ENCODE data around the gene TSPAN5. TPM values are rescaled to one million over a fixed set of nuclear protein-coding genes. Genes with fewer than 3 reads are reported as not detected.

TSPAN5 gene
- polyA plus RNA-seq, 1 donor from 2014 or later = 18.8 TPM

- TF ChIP-seq POLR2AphosphoS5 (IDR thresholded peaks at IDR 0.05) (no peak), RAD21 (conservative IDR thresholded peaks at IDR 0.05) (no peak), EP300 (conservative IDR thresholded peaks at IDR 0.05; ENCODE audit: poor library complexity, severe bottlenecking) (no peak), TAF1 (IDR thresholded peaks at IDR 0.05; ENCODE audit: low read depth) (no peak), EZH2 (IDR thresholded peaks at IDR 0.05; ENCODE audit: borderline replicate concordance, insufficient read depth, low read length, poor library complexity, severe bottlenecking) (no peak), MXI1 (conservative IDR thresholded peaks at IDR 0.05; ENCODE audit: poor library complexity, severe bottlenecking) (no peak), SMC3 (conservative IDR thresholded peaks at IDR 0.05; ENCODE audit: poor library complexity) (no peak)
- TF ChIP-seq, protein P1, sequence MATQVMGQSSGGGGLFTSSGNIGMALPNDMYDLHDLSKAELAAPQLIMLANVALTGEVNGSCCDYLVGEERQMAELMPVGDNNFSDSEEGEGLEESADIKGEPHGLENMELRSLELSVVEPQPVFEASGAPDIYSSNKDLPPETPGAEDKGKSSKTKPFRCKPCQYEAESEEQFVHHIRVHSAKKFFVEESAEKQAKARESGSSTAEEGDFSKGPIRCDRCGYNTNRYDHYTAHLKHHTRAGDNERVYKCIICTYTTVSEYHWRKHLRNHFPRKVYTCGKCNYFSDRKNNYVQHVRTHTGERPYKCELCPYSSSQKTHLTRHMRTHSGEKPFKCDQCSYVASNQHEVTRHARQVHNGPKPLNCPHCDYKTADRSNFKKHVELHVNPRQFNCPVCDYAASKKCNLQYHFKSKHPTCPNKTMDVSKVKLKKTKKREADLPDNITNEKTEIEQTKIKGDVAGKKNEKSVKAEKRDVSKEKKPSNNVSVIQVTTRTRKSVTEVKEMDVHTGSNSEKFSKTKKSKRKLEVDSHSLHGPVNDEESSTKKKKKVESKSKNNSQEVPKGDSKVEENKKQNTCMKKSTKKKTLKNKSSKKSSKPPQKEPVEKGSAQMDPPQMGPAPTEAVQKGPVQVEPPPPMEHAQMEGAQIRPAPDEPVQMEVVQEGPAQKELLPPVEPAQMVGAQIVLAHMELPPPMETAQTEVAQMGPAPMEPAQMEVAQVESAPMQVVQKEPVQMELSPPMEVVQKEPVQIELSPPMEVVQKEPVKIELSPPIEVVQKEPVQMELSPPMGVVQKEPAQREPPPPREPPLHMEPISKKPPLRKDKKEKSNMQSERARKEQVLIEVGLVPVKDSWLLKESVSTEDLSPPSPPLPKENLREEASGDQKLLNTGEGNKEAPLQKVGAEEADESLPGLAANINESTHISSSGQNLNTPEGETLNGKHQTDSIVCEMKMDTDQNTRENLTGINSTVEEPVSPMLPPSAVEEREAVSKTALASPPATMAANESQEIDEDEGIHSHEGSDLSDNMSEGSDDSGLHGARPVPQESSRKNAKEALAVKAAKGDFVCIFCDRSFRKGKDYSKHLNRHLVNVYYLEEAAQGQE (IDR thresholded peaks at IDR 0.05; ENCODE audit: borderline replicate concordance) = no peak
- TF ChIP-seq, protein P2, sequence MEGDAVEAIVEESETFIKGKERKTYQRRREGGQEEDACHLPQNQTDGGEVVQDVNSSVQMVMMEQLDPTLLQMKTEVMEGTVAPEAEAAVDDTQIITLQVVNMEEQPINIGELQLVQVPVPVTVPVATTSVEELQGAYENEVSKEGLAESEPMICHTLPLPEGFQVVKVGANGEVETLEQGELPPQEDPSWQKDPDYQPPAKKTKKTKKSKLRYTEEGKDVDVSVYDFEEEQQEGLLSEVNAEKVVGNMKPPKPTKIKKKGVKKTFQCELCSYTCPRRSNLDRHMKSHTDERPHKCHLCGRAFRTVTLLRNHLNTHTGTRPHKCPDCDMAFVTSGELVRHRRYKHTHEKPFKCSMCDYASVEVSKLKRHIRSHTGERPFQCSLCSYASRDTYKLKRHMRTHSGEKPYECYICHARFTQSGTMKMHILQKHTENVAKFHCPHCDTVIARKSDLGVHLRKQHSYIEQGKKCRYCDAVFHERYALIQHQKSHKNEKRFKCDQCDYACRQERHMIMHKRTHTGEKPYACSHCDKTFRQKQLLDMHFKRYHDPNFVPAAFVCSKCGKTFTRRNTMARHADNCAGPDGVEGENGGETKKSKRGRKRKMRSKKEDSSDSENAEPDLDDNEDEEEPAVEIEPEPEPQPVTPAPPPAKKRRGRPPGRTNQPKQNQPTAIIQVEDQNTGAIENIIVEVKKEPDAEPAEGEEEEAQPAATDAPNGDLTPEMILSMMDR (IDR thresholded peaks at IDR 0.05; ENCODE audit: poor library complexity, severe bottlenecking) = no peak
- H3K27me3 ChIP-seq (ENCODE audit: insufficient read depth, low read depth, low read length) = no peaks in the 10 kb centered on the region
- no peaks in the 10 kb centered on the region for H3K9me2 ChIP-seq (ENCODE audit: insufficient read depth, low read length)
- no peak overlapping the region for H3K4me2 ChIP-seq (ENCODE audit: low read length)
- H2AFZ ChIP-seq (ENCODE audit: low read depth, low read length) = no peak overlapping the region
- H3K9me3 ChIP-seq (ENCODE audit: low read length) = no peaks in the 10 kb centered on the region
- H3K27ac ChIP-seq (ENCODE audit: low read length) = no peak overlapping the region
- H4K20me1 ChIP-seq (ENCODE audit: insufficient read depth) = no peaks in the 10 kb centered on the region
- H3K9ac ChIP-seq (ENCODE audit: low read length) = no peak overlapping the region
- no peaks in the 10 kb centered on the region for H3K36me3 ChIP-seq (ENCODE audit: insufficient read depth, low read length)
- H3K4me3 ChIP-seq (ENCODE audit: low read length) = no peak overlapping the region
- H3F3A ChIP-seq (ENCODE audit: insufficient read depth, low read length, poor library complexity, severe bottlenecking) = no peaks in the 10 kb centered on the region
- peaks cover 4% of the 10 kb centered on the region for H3K79me2 ChIP-seq (replicated peaks; ENCODE audit: insufficient read depth, low read length)
These were observed 147.5 kb downstream of the TSPAN5 start for GRCh38 chr4:98510757-98511517.

DNA sequence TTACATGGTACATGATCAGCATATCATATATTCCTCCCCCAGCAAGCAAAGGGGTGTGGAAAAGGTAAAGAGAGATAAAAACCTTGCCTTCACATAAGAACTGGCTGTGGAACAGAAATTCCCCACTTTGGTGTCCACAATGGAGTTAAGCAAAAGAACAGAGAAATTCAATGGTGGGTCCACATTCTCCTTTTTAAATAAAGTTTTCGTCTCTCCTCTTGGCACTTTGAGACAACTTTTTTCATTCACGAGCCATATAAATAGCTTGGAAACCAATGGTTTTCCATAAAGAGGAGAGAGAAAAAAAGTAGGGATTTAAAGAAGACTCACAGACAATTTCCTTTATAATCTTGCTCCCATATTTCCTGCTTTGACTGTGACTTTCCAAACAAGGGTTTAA is 148.1 kb downstream of the TSPAN5 start:
- H3K9ac ChIP-seq (ENCODE audit: low read length) = no peak overlapping the region
- no peak for TF ChIP-seq SMC3 (conservative IDR thresholded peaks at IDR 0.05; ENCODE audit: poor library complexity)
- no peak for TF ChIP-seq EP300 (conservative IDR thresholded peaks at IDR 0.05; ENCODE audit: poor library complexity, severe bottlenecking)
- TF ChIP-seq, protein P2 (IDR thresholded peaks at IDR 0.05; ENCODE audit: poor library complexity, severe bottlenecking) = no peak
- TF ChIP-seq POLR2AphosphoS5 (IDR thresholded peaks at IDR 0.05) = no peak
- no peak for TF ChIP-seq EZH2 (IDR thresholded peaks at IDR 0.05; ENCODE audit: borderline replicate concordance, insufficient read depth, low read length, poor library complexity, severe bottlenecking)
- TF ChIP-seq TAF1 (IDR thresholded peaks at IDR 0.05; ENCODE audit: low read depth) = no peak
- no peak for TF ChIP-seq MXI1 (conservative IDR thresholded peaks at IDR 0.05; ENCODE audit: poor library complexity, severe bottlenecking)
- TF ChIP-seq RAD21 (conservative IDR thresholded peaks at IDR 0.05) = no peak
- TF ChIP-seq, protein P1 (IDR thresholded peaks at IDR 0.05; ENCODE audit: borderline replicate concordance) = no peak
- H3K79me2 ChIP-seq (replicated peaks; ENCODE audit: insufficient read depth, low read length) = peaks cover 4% of the 10 kb centered on the region
- no peaks in the 10 kb centered on the region for H4K20me1 ChIP-seq (ENCODE audit: insufficient read depth)
- H3K36me3 ChIP-seq (ENCODE audit: insufficient read depth, low read length) = no peaks in the 10 kb centered on the region
- H2AFZ ChIP-seq (ENCODE audit: low read depth, low read length) = no peak overlapping the region
- H3K9me2 ChIP-seq (ENCODE audit: insufficient read depth, low read length) = no peaks in the 10 kb centered on the region
- no peaks in the 10 kb centered on the region for H3K27me3 ChIP-seq (ENCODE audit: insufficient read depth, low read depth, low read length)
- no peaks in the 10 kb centered on the region for H3F3A ChIP-seq (ENCODE audit: insufficient read depth, low read length, poor library complexity, severe bottlenecking)
- H3K4me3 ChIP-seq (ENCODE audit: low read length) = no peak overlapping the region
- no peak overlapping the region for H3K27ac ChIP-seq (ENCODE audit: low read length)
- H3K4me2 ChIP-seq (ENCODE audit: low read length) = no peak overlapping the region
- H3K9me3 ChIP-seq (ENCODE audit: low read length) = no peaks in the 10 kb centered on the region

Data from neural cell (in vitro differentiated cells).